Glutamatergic neuron (in vitro differentiated cells): ENCODE results near the gene PSD4. TPM values are rescaled to one million over a fixed set of nuclear protein-coding genes. Genes with fewer than 3 reads are reported as not detected.

Experiments used
- DNase-seq: peaks from one replicate; pipeline ENCODE4 v3.0.0; 2022
- H3K27ac Mint-ChIP-seq: one replicate; pipeline ENCODE4 v1.8.0; 2020; ENCODE audit warnings: mild to moderate bottlenecking, mixed read lengths, inconsistent platforms; ENCODE audit not compliant: unreplicated experiment
- H3K27me3 Mint-ChIP-seq: one replicate; pipeline ENCODE4 v1.8.0; 2020; ENCODE audit warnings: mild to moderate bottlenecking, moderate library complexity, mixed read lengths, inconsistent platforms; ENCODE audit not compliant: unreplicated experiment
- H3K36me3 Mint-ChIP-seq: one replicate; pipeline ENCODE4 v1.8.0; 2020; ENCODE audit warnings: mild to moderate bottlenecking, mixed read lengths, inconsistent platforms; ENCODE audit not compliant: unreplicated experiment
- H3K4me1 Mint-ChIP-seq: one replicate; pipeline ENCODE4 v1.8.0; 2020; ENCODE audit warnings: mild to moderate bottlenecking, low read depth, mixed read lengths, inconsistent platforms; ENCODE audit not compliant: unreplicated experiment
- H3K4me3 Mint-ChIP-seq: one replicate; pipeline ENCODE4 v1.8.0; 2020; ENCODE audit warnings: mild to moderate bottlenecking, mixed read lengths, inconsistent platforms; ENCODE audit not compliant: unreplicated experiment
- H3K9me3 Mint-ChIP-seq: one replicate; pipeline ENCODE4 v1.8.0; 2020; ENCODE audit warnings: mild to moderate bottlenecking, moderate library complexity, mixed read lengths, inconsistent platforms; ENCODE audit not compliant: unreplicated experiment
- CTCF ChIP-seq: fragments of 200-600 bp; sonication (generic); IDR thresholded peaks from one replicate; pipeline ENCODE4 v1.5.0; 2021; ENCODE audit not compliant: partially characterized antibody, unreplicated experiment
- total RNA-seq: library from RNA; stranded (reverse); fragmentation: NEBNext Ultra II Directional; extraction: Animal tissue kit (Norgen Biotek cat#: 25700); gene quantifications from one replicate; pipeline ENCODE4 v1.2.1, GENCODE V29; 2021; ENCODE audit not compliant: unreplicated experiment

The PSD4 gene
- total RNA-seq, 1 donor from 2014 or later, result 1.2 TPM

- no peak for DNase-seq
- no peaks in the 10 kb centered on the region for H3K4me1 Mint-ChIP-seq
- peaks cover 4% of the 10 kb centered on the region for H3K9me3 Mint-ChIP-seq
- no peak overlapping the region for H3K27ac Mint-ChIP-seq
- H3K36me3 Mint-ChIP-seq, result no peaks in the 10 kb centered on the region
- no peak overlapping the region for H3K4me3 Mint-ChIP-seq
- H3K27me3 Mint-ChIP-seq, result peaks cover 4% of the 10 kb centered on the region
- no peak for TF ChIP-seq CTCF
Measured at GRCh38 chr2:113206251-113206650, 32.5 kb downstream of the PSD4 start.

GRCh38 chr2:113207021-113207420 is 33.2 kb downstream of the PSD4 start:
- Mint-ChIP-seq H3K4me3 (no peak overlapping the region), H3K4me1 (peaks cover 5% of the 10 kb centered on the region), H3K9me3 (peaks cover 4% of the 10 kb centered on the region), H3K27me3 (peaks cover 4% of the 10 kb centered on the region), H3K27ac (no peak overlapping the region), H3K36me3 (no peaks in the 10 kb centered on the region)
- DNase-seq, result no peak
- no peak for TF ChIP-seq CTCF

- no peak overlapping the region for H3K27ac Mint-ChIP-seq
- H3K9me3 Mint-ChIP-seq, result peaks cover 4% of the 10 kb centered on the region
- H3K4me3 Mint-ChIP-seq, result no peak overlapping the region
- TF ChIP-seq CTCF, result no peak
- H3K4me1 Mint-ChIP-seq, result peaks cover 8% of the 10 kb centered on the region
- H3K36me3 Mint-ChIP-seq, result no peaks in the 10 kb centered on the region
- H3K27me3 Mint-ChIP-seq, result peaks cover 4% of the 10 kb centered on the region
- DNase-seq, result no peak
Measured at GRCh38 chr2:113208396-113208795, 34.6 kb downstream of the PSD4 start.

- no peak overlapping the region for H3K27ac Mint-ChIP-seq
Measured at GRCh38 chr2:113209011-113209645, 35.4 kb downstream of the PSD4 start.

More at GRCh38 chr2:113209011-113209645, 35.4 kb downstream of the PSD4 start:
- no peak for DNase-seq
- peaks cover 2% of the 10 kb centered on the region for H3K27me3 Mint-ChIP-seq
- no peak overlapping the region for H3K4me3 Mint-ChIP-seq
- peaks cover 2% of the 10 kb centered on the region for H3K9me3 Mint-ChIP-seq
- no peaks in the 10 kb centered on the region for H3K36me3 Mint-ChIP-seq
- TF ChIP-seq CTCF, result no peak
- peaks cover 8% of the 10 kb centered on the region for H3K4me1 Mint-ChIP-seq
